IMR-90 (cell line): ENCODE data around the gene PDLIM5. TPM values are rescaled to one million over a fixed set of nuclear protein-coding genes. Genes with fewer than 3 reads are reported as not detected.

ENCODE experiments used
- ATAC-seq: fragments of 200-7000 bp; cut with Tn5 transposase; 2 replicates; pipeline ENCODE4 v1.9.1; 2020; ENCODE audit warnings: low read depth, mild to moderate bottlenecking, moderate library complexity
- BruUV-seq: library from RNA; stranded (reverse); fragments of 400-500 nt; replicated peaks from 2 replicates; lab custom pipeline; 2021; lab: Mats Ljungman, UMichigan
- CTCF ChIA-PET: fragments of 300-600 bp; formaldehyde crosslinking; extraction: SDS; loops from one replicate; lab custom pipeline; 2021; ENCODE audit warnings: antibody characterized with exemption; lab: Yijun Ruan, JAX
- POLR2A ChIA-PET: fragments of 300-600 bp; sonication (Branson Sonifier 250); formaldehyde crosslinking; loops from one replicate; lab custom pipeline; 2022; ENCODE audit warnings: antibody characterized with exemption; ENCODE audit not compliant: unreplicated experiment; lab: Charles Lee
- DNase-seq: peaks from one replicate; pipeline ENCODE4 v3.0.0; 2013
- H2AFZ ChIP-seq: replicated peaks from 2 replicates; pipeline ENCODE3; 2013; ENCODE audit warnings: low read length, mild to moderate bottlenecking; ENCODE audit not compliant: poor library complexity
- H2AK5ac ChIP-seq: 2 replicates; pipeline ENCODE4 v1.6.1; 2013; ENCODE audit warnings: low read depth, low read length, inconsistent platforms
- H2AK9ac ChIP-seq: replicated peaks from 2 replicates; pipeline ENCODE3; 2013; ENCODE audit warnings: mild to moderate bottlenecking, low read depth, low read length, moderate library complexity; ENCODE audit not compliant: poor library complexity
- H2BK120ac ChIP-seq: 2 replicates; pipeline ENCODE4 v1.6.1; 2013; ENCODE audit warnings: low read depth, low read length, inconsistent platforms
- H2BK15ac ChIP-seq: 3 replicates; pipeline ENCODE4 v1.6.1; 2013; ENCODE audit warnings: low read depth, low read length, inconsistent platforms
- H2BK20ac ChIP-seq: 2 replicates; pipeline ENCODE4 v1.6.1; 2013; ENCODE audit warnings: low read depth, mild to moderate bottlenecking, inconsistent platforms, low read length, moderate library complexity
- H2BK5ac ChIP-seq: 2 replicates; pipeline ENCODE4 v1.6.1; 2013; ENCODE audit warnings: mild to moderate bottlenecking, low read depth, low read length, inconsistent platforms; ENCODE audit not compliant: poor library complexity, severe bottlenecking
- H3K14ac ChIP-seq: replicated peaks from 2 replicates; pipeline ENCODE4 v1.6.1; 2013; ENCODE audit warnings: low read depth, low read length, inconsistent platforms
- H3K18ac ChIP-seq: 2 replicates; pipeline ENCODE4 v1.6.1; 2013; ENCODE audit warnings: low read depth, low read length, control low read depth
- H3K23ac ChIP-seq: 2 replicates; pipeline ENCODE4 v1.6.1; 2013; ENCODE audit warnings: low read depth, low read length, inconsistent platforms
- H3K27ac ChIP-seq: 2 replicates; pipeline ENCODE4 v1.5.1; 2013; ENCODE audit warnings: mild to moderate bottlenecking, control low read depth, low read length; ENCODE audit not compliant: insufficient read depth
- H3K27me3 ChIP-seq: 2 replicates; pipeline ENCODE4 v1.6.1; 2013; ENCODE audit warnings: low read length; ENCODE audit not compliant: control insufficient read depth, insufficient read depth
- H3K36me3 ChIP-seq: 2 replicates; pipeline ENCODE4 v1.6.1; 2013; ENCODE audit warnings: low read length, mixed read lengths; ENCODE audit not compliant: control insufficient read depth, insufficient read depth
- H3K4ac ChIP-seq: 2 replicates; pipeline ENCODE4 v1.6.1; 2013; ENCODE audit warnings: low read depth, low read length, inconsistent platforms
- H3K4me1 ChIP-seq: 2 replicates; pipeline ENCODE4 v1.6.1; 2013; ENCODE audit warnings: low read length, mixed read lengths; ENCODE audit not compliant: control insufficient read depth, insufficient read depth
- H3K4me2 ChIP-seq: 2 replicates; pipeline ENCODE4 v1.6.1; 2013; ENCODE audit warnings: low read depth, mild to moderate bottlenecking, control low read depth, low read length, moderate library complexity
- H3K4me3 ChIP-seq: 2 replicates; pipeline ENCODE4 v1.5.1; 2013; ENCODE audit warnings: low read depth, mild to moderate bottlenecking, control low read depth, low read length, moderate library complexity; ENCODE audit not compliant: insufficient read depth
- H3K56ac ChIP-seq: 2 replicates; pipeline ENCODE4 v1.6.1; 2013; ENCODE audit warnings: low read length, inconsistent platforms; ENCODE audit not compliant: insufficient read depth; ENCODE audit errors: extremely low read depth
- H3K79me1 ChIP-seq, 2 experiments: 2 replicates each; pipeline ENCODE4 v1.6.1; 2013; ENCODE audit warnings: low read length in 2 of 2, inconsistent platforms in 1 of 2, low read depth in 1 of 2
- H3K9ac ChIP-seq: 2 replicates; pipeline ENCODE4 v1.6.1; 2013; ENCODE audit warnings: low read depth, low read length, control low read depth
- H3K9me1 ChIP-seq: 2 replicates; pipeline ENCODE4 v1.6.1; 2013; ENCODE audit warnings: low read length, inconsistent platforms; ENCODE audit not compliant: insufficient read depth
- H3K9me3 ChIP-seq: 2 replicates; pipeline ENCODE4 v1.6.1; 2013; ENCODE audit warnings: low read length; ENCODE audit not compliant: control insufficient read depth, insufficient read depth
- H4K20me1 ChIP-seq: 2 replicates; pipeline ENCODE4 v1.6.1; 2013; ENCODE audit warnings: low read length, inconsistent platforms; ENCODE audit not compliant: insufficient read depth
- H4K5ac ChIP-seq: 2 replicates; pipeline ENCODE4 v1.6.1; 2013; ENCODE audit warnings: mild to moderate bottlenecking, low read depth, low read length, control low read depth
- H4K8ac ChIP-seq, 2 experiments: 2 replicates each; pipeline ENCODE4 v1.6.1; 2013; ENCODE audit warnings: low read depth in 2 of 2, low read length in 2 of 2, control low read depth in 1 of 2, inconsistent platforms in 1 of 2
- H4K91ac ChIP-seq: 2 replicates; pipeline ENCODE4 v1.6.1; 2013; ENCODE audit warnings: low read depth, low read length, inconsistent platforms; ENCODE audit not compliant: insufficient read depth
- CEBPB ChIP-seq: IDR thresholded peaks from 2 replicates; pipeline ENCODE4 v1.6.1; 2012; ENCODE audit warnings: low read depth, low read length, improper control_type of control experiment
- CHD1 ChIP-seq: IDR thresholded peaks from 2 replicates; pipeline ENCODE4 v1.6.1; 2012; ENCODE audit warnings: low read depth, low read length, improper control_type of control experiment
- CTCF ChIP-seq: conservative IDR thresholded peaks from 2 replicates; pipeline ENCODE4 v1.5.1; 2012; ENCODE audit warnings: mild to moderate bottlenecking, low read depth, low read length, improper control_type of control experiment
- NFE2L2 ChIP-seq: fragments of 150-350 bp; IDR thresholded peaks from 2 replicates; pipeline ENCODE4 v1.6.1; 2016; ENCODE audit warnings: low read depth, mild to moderate bottlenecking, low read length
- POLR2A ChIP-seq: IDR thresholded peaks from 2 replicates; pipeline ENCODE4 v1.6.1; 2012; ENCODE audit warnings: mild to moderate bottlenecking, low read depth, low read length
- RAD21 ChIP-seq: IDR thresholded peaks from 2 replicates; pipeline ENCODE4 v1.6.1; 2012; ENCODE audit warnings: low read length, improper control_type of control experiment
- RCOR1 ChIP-seq: IDR thresholded peaks from 2 replicates; pipeline ENCODE4 v1.6.1; 2012; ENCODE audit warnings: mild to moderate bottlenecking, low read length, improper control_type of control experiment; ENCODE audit not compliant: insufficient replicate concordance
- RFX5 ChIP-seq: IDR thresholded peaks from 2 replicates; pipeline ENCODE4 v1.8.0; 2012; ENCODE audit warnings: low read depth, mild to moderate bottlenecking, low read length, moderate library complexity
- SMC3 ChIP-seq: fragments of 150-350 bp; IDR thresholded peaks from 2 replicates; pipeline ENCODE4 v1.6.1; 2016; ENCODE audit warnings: low read depth, mild to moderate bottlenecking, antibody characterized with exemption, low read length, moderate library complexity
- WGBS, 2 experiments: methylation state at CpG; one replicate each; pipeline versions ENCODE4 v1.1.5 to v1.1.7; 2013; ENCODE audit warnings: missing lambda C conversion rate in 2 of 2; ENCODE audit not compliant: insufficient read length in 1 of 2; ENCODE audit errors: extremely low coverage in 2 of 2; 5-methylcytosine and 5-hydroxymethylcytosine counted together
- dilution Hi-C: fragments of 300-500 bp; cut with HindIII; formaldehyde crosslinking; loops from one replicate; pipeline ENCODE4 v1.14.3; 2018; ENCODE audit warnings: low sequenced_read_pairs; ENCODE audit not compliant: unreplicated experiment
- in situ Hi-C: fragments of 300-500 bp; cut with MboI; formaldehyde crosslinking; loops from 3 replicates; pipeline ENCODE4 v1.14.3; 2019; ENCODE audit warnings: low sequenced_read_pairs, inconsistent platforms, mixed read lengths
- intact Hi-C: fragments of 100-400 bp; cut with micrococcal nuclease; formaldehyde crosslinking; loops from 2 replicates; pipeline ENCODE4 v1.10.0; 2022
- polyA plus RNA-seq, 3 experiments: library from polyadenylated mRNA; depleted of rRNA; stranded (reverse); fragments of >200 nt; gene quantifications; 2 replicates each; pipeline ENCODE4 v1.2.3, GENCODE V29; 2012; ENCODE audit warnings: low replicate concordance in 1 of 3
- total RNA-seq: library from RNA; depleted of rRNA; stranded (reverse); fragments of >200 nt; gene quantifications from 2 replicates; pipeline ENCODE4 v1.2.3, GENCODE V29; 2012
- TF ChIP-seq, protein P1 (sequence below): fragments of 150-350 bp; IDR thresholded peaks from 2 replicates; pipeline ENCODE4 v1.6.1; 2016; ENCODE audit warnings: low read depth, mild to moderate bottlenecking, low read length, moderate library complexity, borderline replicate concordance

PDLIM5 gene
- total and polyA plus RNA-seq, 2 of the 4 experiments (the other 2 are of a cell fraction), result 96.5 to 188 TPM

DNA sequence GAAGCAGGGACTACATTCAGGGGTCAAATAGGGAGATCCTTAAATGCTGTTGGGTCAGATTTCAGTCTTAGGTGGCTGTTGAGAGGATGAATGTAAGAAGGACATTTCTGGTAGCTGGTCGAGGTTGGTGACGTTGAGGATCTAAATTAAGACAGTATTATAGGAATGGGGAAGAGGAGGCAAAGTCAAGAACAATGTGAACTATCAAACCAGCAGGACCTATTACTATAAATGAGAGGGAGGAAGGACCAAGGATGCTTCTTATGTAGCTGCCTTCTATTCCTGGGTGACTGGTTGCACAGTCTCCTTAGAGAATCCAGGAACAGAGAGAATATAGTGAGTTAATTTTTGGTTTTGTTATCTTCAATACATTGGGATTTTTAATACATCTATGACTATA, 187.6 kb downstream of the PDLIM5 start:
- intact Hi-C loops, result no loop called here
- H3K9me3 ChIP-seq, result no peaks in the 10 kb centered on the region
- H2BK120ac ChIP-seq, result no peak overlapping the region
- no peak overlapping the region for H2BK5ac ChIP-seq
- peaks cover 21 to 28% of the 10 kb centered on the region in 2 experiments for H3K79me1 ChIP-seq
- H3K4ac ChIP-seq, result no peak overlapping the region
- H3K4me2 ChIP-seq, result no peak overlapping the region
- ChIA-PET CTCF (interaction anchor here (0.6 kb wide), 1 partner anchor 337 kb away, joined by 3 read pairs; no protein-coding TSS in a partner anchor), POLR2A (no interaction called here)
- H3K27ac ChIP-seq, result no peak overlapping the region
- no peaks in the 10 kb centered on the region for H3K27me3 ChIP-seq
- no peak overlapping the region for H3K4me3 ChIP-seq
- TF ChIP-seq CHD1, result no peak
- no peak for TF ChIP-seq RFX5
- no peak for TF ChIP-seq POLR2A
- TF ChIP-seq CEBPB, result no peak
- TF ChIP-seq CTCF, result no peak
- TF ChIP-seq SMC3, result no peak
- TF ChIP-seq NFE2L2, result no peak
- TF ChIP-seq RCOR1, result no peak
- TF ChIP-seq RAD21, result no peak
- TF ChIP-seq, protein P1, sequence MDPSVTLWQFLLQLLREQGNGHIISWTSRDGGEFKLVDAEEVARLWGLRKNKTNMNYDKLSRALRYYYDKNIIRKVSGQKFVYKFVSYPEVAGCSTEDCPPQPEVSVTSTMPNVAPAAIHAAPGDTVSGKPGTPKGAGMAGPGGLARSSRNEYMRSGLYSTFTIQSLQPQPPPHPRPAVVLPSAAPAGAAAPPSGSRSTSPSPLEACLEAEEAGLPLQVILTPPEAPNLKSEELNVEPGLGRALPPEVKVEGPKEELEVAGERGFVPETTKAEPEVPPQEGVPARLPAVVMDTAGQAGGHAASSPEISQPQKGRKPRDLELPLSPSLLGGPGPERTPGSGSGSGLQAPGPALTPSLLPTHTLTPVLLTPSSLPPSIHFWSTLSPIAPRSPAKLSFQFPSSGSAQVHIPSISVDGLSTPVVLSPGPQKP, result no peak
- H3K9ac ChIP-seq, result no peak overlapping the region
- no peak overlapping the region for H2AK9ac ChIP-seq
- H3K36me3 ChIP-seq, result peaks cover 3% of the 10 kb centered on the region; the same call in 1 of the 2 replicates
- no TSS peak for BruUV-seq
- no CpG with 5 or more reads among the region's 2 CpGs for WGBS, 2 experiments
- no peak overlapping the region for H4K5ac ChIP-seq
- H3K18ac ChIP-seq, result no peak overlapping the region
- 0 out of 2 replicates have a peak, but pooled peaks cover 3% of the 10 kb centered on the region for H4K20me1 ChIP-seq
- DNase-seq (no peak), ATAC-seq (no peak)
- H2BK20ac ChIP-seq, result no peak overlapping the region
- no peak overlapping the region for H2BK15ac ChIP-seq
- dilution Hi-C loops, result loop anchor here (25.0 kb wide), 1 partner anchor 473 kb away; no protein-coding TSS in a partner anchor
- H3K56ac ChIP-seq, result no peak overlapping the region
- H3K9me1 ChIP-seq, result peaks cover 11% of the 10 kb centered on the region
- H3K14ac ChIP-seq, result no peak overlapping the region
- peaks cover 2% of the 10 kb centered on the region; the same call in 1 of the 2 replicates for H3K4me1 ChIP-seq
- H2AK5ac ChIP-seq, result no peak overlapping the region
- no peak overlapping the region for H4K91ac ChIP-seq
- in situ Hi-C loops, result no loop called here
- no peak overlapping the region for H4K8ac ChIP-seq
- no peak overlapping the region for H3K23ac ChIP-seq
- no peak overlapping the region for H2AFZ ChIP-seq
